Measurements from ENCODE around the gene FBLN2. TPM values are rescaled to one million over a fixed set of nuclear protein-coding genes. Genes with fewer than 3 reads are reported as not detected.

The FBLN2 gene
- total RNA-seq, 1 experiment from 2014 or later: 0.39 TPM

GRCh38 chr3:13502791-13503060 lies 46.2 kb upstream of the FBLN2 start:
- ChIA-PET POLR2A (no interaction called here), CTCF (no interaction called here), RAD21 (ENCODE audit: low non-redundant PET in 1 of 2, low total read pairs in 2 of 2, uncharacterized antibody in 2 of 2, unreplicated experiment in 2 of 2) (no interaction called here)
- Histone ChIP-seq H3K27ac (ENCODE audit: low read depth, low read length) (no peak overlapping the region), H3K4me3 (replicated peaks in 1 of 2; ENCODE audit: low read depth in 1 of 2, low read length in 2 of 2) (no peak overlapping the region), H3K9me3 (ENCODE audit: control insufficient read depth in 1 of 2, insufficient read depth in 1 of 2, low read depth in 1 of 2, low read length in 2 of 2) (no peaks in the 10 kb centered on the region), H3K9me2 (ENCODE audit: insufficient read depth) (no peaks in the 10 kb centered on the region), H3K9ac (ENCODE audit: low read length) (no peak overlapping the region), H2AFZ (ENCODE audit: low read depth, low read length, poor library complexity, severe bottlenecking) (no peak overlapping the region), H3K79me2 (ENCODE audit: insufficient read depth, low read length) (no peaks in the 10 kb centered on the region), H3K27me3 (ENCODE audit: insufficient read depth, low read length) (no peaks in the 10 kb centered on the region), H4K20me1 (ENCODE audit: insufficient read depth) (no peaks in the 10 kb centered on the region), H3K4me2 (ENCODE audit: low read length) (no peak overlapping the region), H3K36me3 (ENCODE audit: control insufficient read depth in 1 of 2, insufficient read depth in 2 of 2, low read length in 2 of 2) (no peaks in the 10 kb centered on the region; a peak in 1 of 4 replicates), H3K4me1 (ENCODE audit: control insufficient read depth in 1 of 2, insufficient read depth in 2 of 2, low read length in 2 of 2) (peaks cover 2 to 4% of the 10 kb centered on the region in 2 experiments; a peak in 2 of 4 replicates)
- no peak for TF ChIP-seq ELF1 (IDR thresholded peaks at IDR 0.05; ENCODE audit: borderline replicate concordance, low read depth)
- no TSS peak for BruUV-seq (replicated peaks)
- no peak for DNase-seq (ENCODE audit: low read depth, low spot score)
- no peak for ATAC-seq
- intact Hi-C loops (cut with micrococcal nuclease): no loop called here

GRCh38 chr3:13504161-13504831 lies 44.6 kb upstream of the FBLN2 start:
- Histone ChIP-seq H3K4me1 (ENCODE audit: control insufficient read depth in 1 of 2, insufficient read depth in 2 of 2, low read length in 2 of 2) (peaks cover 6% of the 10 kb centered on the region in 2 experiments; a peak in 2 of 4 replicates), H3K79me2 (ENCODE audit: insufficient read depth, low read length) (no peaks in the 10 kb centered on the region), H3K9me3 (ENCODE audit: control insufficient read depth in 1 of 2, insufficient read depth in 1 of 2, low read depth in 1 of 2, low read length in 2 of 2) (no peaks in the 10 kb centered on the region), H3K27me3 (ENCODE audit: insufficient read depth, low read length) (no peaks in the 10 kb centered on the region), H3K9ac (ENCODE audit: low read length) (no peak overlapping the region), H2AFZ (ENCODE audit: low read depth, low read length, poor library complexity, severe bottlenecking) (no peak overlapping the region), H3K36me3 (ENCODE audit: control insufficient read depth in 1 of 2, insufficient read depth in 2 of 2, low read length in 2 of 2) (no peaks in the 10 kb centered on the region; a peak in 1 of 4 replicates), H3K9me2 (ENCODE audit: insufficient read depth) (no peaks in the 10 kb centered on the region), H3K4me3 (replicated peaks in 1 of 2; ENCODE audit: low read depth in 1 of 2, low read length in 2 of 2) (no peak overlapping the region), H3K27ac (ENCODE audit: low read depth, low read length) (no peak overlapping the region), H4K20me1 (ENCODE audit: insufficient read depth) (no peaks in the 10 kb centered on the region), H3K4me2 (ENCODE audit: low read length) (no peak overlapping the region)
- intact Hi-C loops (cut with micrococcal nuclease): no loop called here
- RAD21 ChIA-PET (ENCODE audit: low non-redundant PET in 1 of 2, low total read pairs in 2 of 2, uncharacterized antibody in 2 of 2, unreplicated experiment in 2 of 2): no interaction called here
- no TSS peak for BruUV-seq (replicated peaks)
- ATAC-seq (peak; percentile 29; the same call in 1 of the 2 replicates), DNase-seq (ENCODE audit: low read depth, low spot score) (no peak)
- TF ChIP-seq SRF (IDR thresholded peaks at IDR 0.05; ENCODE audit: low read depth) (no peak), ZFX (IDR thresholded peaks at IDR 0.05) (no peak), REST (IDR thresholded peaks at IDR 0.05; ENCODE audit: low read depth) (no peak), POLR2AphosphoS5 (IDR thresholded peaks at IDR 0.05; ENCODE audit: low read depth, low read length) (no peak), ZNF274 (IDR thresholded peaks at IDR 0.05; ENCODE audit: low read depth, low read length) (no peak), CEBPB (IDR thresholded peaks at IDR 0.05; ENCODE audit: low read depth) (no peak), SP1 (IDR thresholded peaks at IDR 0.05; ENCODE audit: low read depth) (no peak)
- CTCF ChIA-PET: no interaction called here
- POLR2A ChIA-PET: no interaction called here

Measured in HCT116 (cell line).